Measurements from ENCODE around the gene GSAP.
A peak's percentile ranks its signal among the peaks of the same experiment; 100 is the strongest.

GSAP gene

GRCh38 chr7:77422500-77422899 is 6.4 kb upstream of the GSAP start:
- H3K9me3 ChIP-seq (ENCODE audit: control insufficient read depth, low read length), result no peaks in the 10 kb centered on the region
- peaks cover 12% of the 10 kb centered on the region for H3K4me1 ChIP-seq (ENCODE audit: control insufficient read depth, insufficient read depth, low read length, poor library complexity, severe bottlenecking)
- H3K27ac ChIP-seq (ENCODE audit: low read depth, low read length, severe bottlenecking), result no peak overlapping the region
- no peak overlapping the region for H3K4me3 ChIP-seq (ENCODE audit: extremely low read depth, insufficient read depth, low read length, poor library complexity, severe bottlenecking)
- H3K36me3 ChIP-seq (ENCODE audit: control insufficient read depth, insufficient read depth, low read length), result no peaks in the 10 kb centered on the region

GRCh38 chr7:77420986-77421672 is 5.0 kb upstream of the GSAP start:
- H3K36me3 ChIP-seq (ENCODE audit: control insufficient read depth, insufficient read depth, low read length), result no peaks in the 10 kb centered on the region
- no peaks in the 10 kb centered on the region for H3K4me1 ChIP-seq (ENCODE audit: control insufficient read depth, insufficient read depth, low read length, poor library complexity, severe bottlenecking)
- H3K27ac ChIP-seq (ENCODE audit: low read depth, low read length, severe bottlenecking), result no peak overlapping the region
- WGBS, 2 experiments (ENCODE audit: insufficient coverage in 2 of 2), result 89 to 90% methylated on average over 4 of the region's 4 CpGs
- H3K9me3 ChIP-seq (ENCODE audit: control insufficient read depth, low read length), result no peaks in the 10 kb centered on the region
- H3K4me3 ChIP-seq (ENCODE audit: extremely low read depth, insufficient read depth, low read length, poor library complexity, severe bottlenecking), result no peak overlapping the region

GRCh38 chr7:77420438-77420837 is 4.3 kb upstream of the GSAP start:
- no peak overlapping the region for H3K27ac ChIP-seq (ENCODE audit: low read depth, low read length, severe bottlenecking)
- no peaks in the 10 kb centered on the region for H3K9me3 ChIP-seq (ENCODE audit: control insufficient read depth, low read length)
- no peak overlapping the region for H3K4me3 ChIP-seq (ENCODE audit: extremely low read depth, insufficient read depth, low read length, poor library complexity, severe bottlenecking)
- WGBS, 2 experiments (ENCODE audit: insufficient coverage in 2 of 2), result 96% methylated on average over 4 of the region's 5 CpGs; no CpG with 5 or more reads in 1 of the 2 experiments
- no peaks in the 10 kb centered on the region for H3K36me3 ChIP-seq (ENCODE audit: control insufficient read depth, insufficient read depth, low read length)
- H3K4me1 ChIP-seq (ENCODE audit: control insufficient read depth, insufficient read depth, low read length, poor library complexity, severe bottlenecking), result no peaks in the 10 kb centered on the region

- WGBS, 2 experiments (ENCODE audit: insufficient coverage in 2 of 2), result 81 to 95% methylated on average over 3 to 4 of the region's 4 CpGs
- no peak overlapping the region for H3K4me3 ChIP-seq (ENCODE audit: extremely low read depth, insufficient read depth, low read length, poor library complexity, severe bottlenecking)
- H3K36me3 ChIP-seq (ENCODE audit: control insufficient read depth, insufficient read depth, low read length), result no peaks in the 10 kb centered on the region
- H3K9me3 ChIP-seq (ENCODE audit: control insufficient read depth, low read length), result no peaks in the 10 kb centered on the region
- no peak overlapping the region for H3K27ac ChIP-seq (ENCODE audit: low read depth, low read length, severe bottlenecking)
- H3K4me1 ChIP-seq (ENCODE audit: control insufficient read depth, insufficient read depth, low read length, poor library complexity, severe bottlenecking), result no peaks in the 10 kb centered on the region
These were observed 3.0 kb upstream of the GSAP start for GRCh38 chr7:77419102-77419501.

GRCh38 chr7:77417801-77418200 is 1.7 kb upstream of the GSAP start:
- WGBS, 2 experiments (ENCODE audit: insufficient coverage in 2 of 2), result 95% methylated on average over 3 of the region's 4 CpGs; no CpG with 5 or more reads in 1 of the 2 experiments
- no peaks in the 10 kb centered on the region for H3K4me1 ChIP-seq (ENCODE audit: control insufficient read depth, insufficient read depth, low read length, poor library complexity, severe bottlenecking)
- no peaks in the 10 kb centered on the region for H3K36me3 ChIP-seq (ENCODE audit: control insufficient read depth, insufficient read depth, low read length)

GRCh38 chr7:77416621-77417371 is 647 bp upstream of the GSAP start:
- no peaks in the 10 kb centered on the region for H3K9me3 ChIP-seq (ENCODE audit: control insufficient read depth, low read length)
- peak overlapping the region; percentile 46 for H3K4me3 ChIP-seq (ENCODE audit: extremely low read depth, insufficient read depth, low read length, poor library complexity, severe bottlenecking)
- no peak overlapping the region for H3K27ac ChIP-seq (ENCODE audit: low read depth, low read length, severe bottlenecking)
- WGBS, 2 experiments (ENCODE audit: insufficient coverage in 2 of 2), result 62 to 81% methylated on average over 10 to 14 of the region's 20 CpGs
- no peaks in the 10 kb centered on the region for H3K36me3 ChIP-seq (ENCODE audit: control insufficient read depth, insufficient read depth, low read length)
- no peaks in the 10 kb centered on the region for H3K4me1 ChIP-seq (ENCODE audit: control insufficient read depth, insufficient read depth, low read length, poor library complexity, severe bottlenecking)

More at GRCh38 chr7:77417801-77418200, 1.7 kb upstream of the GSAP start:
- no peak overlapping the region for H3K27ac ChIP-seq (ENCODE audit: low read depth, low read length, severe bottlenecking)
- H3K9me3 ChIP-seq (ENCODE audit: control insufficient read depth, low read length), result no peaks in the 10 kb centered on the region
- no peak overlapping the region for H3K4me3 ChIP-seq (ENCODE audit: extremely low read depth, insufficient read depth, low read length, poor library complexity, severe bottlenecking)

- WGBS, 2 experiments (ENCODE audit: insufficient coverage in 2 of 2), result 15 to 23% methylated on average over 10 to 25 of the region's 25 CpGs
- H3K4me3 ChIP-seq (ENCODE audit: extremely low read depth, insufficient read depth, low read length, poor library complexity, severe bottlenecking), result peak overlapping the region; percentile 46
These were observed 700 bp downstream of the GSAP start for GRCh38 chr7:77415476-77415822.

GRCh38 chr7:77413861-77414424 is 2.2 kb downstream of the GSAP start:
- Histone ChIP-seq H3K27ac (ENCODE audit: low read depth, low read length, severe bottlenecking) (no peak overlapping the region), H3K36me3 (ENCODE audit: control insufficient read depth, insufficient read depth, low read length) (no peaks in the 10 kb centered on the region), H3K9me3 (ENCODE audit: control insufficient read depth, low read length) (no peaks in the 10 kb centered on the region), H3K4me1 (ENCODE audit: control insufficient read depth, insufficient read depth, low read length, poor library complexity, severe bottlenecking) (no peaks in the 10 kb centered on the region), H3K4me3 (ENCODE audit: extremely low read depth, insufficient read depth, low read length, poor library complexity, severe bottlenecking) (no peak overlapping the region)

More at GRCh38 chr7:77415476-77415822, 700 bp downstream of the GSAP start:
- no peaks in the 10 kb centered on the region for H3K36me3 ChIP-seq (ENCODE audit: control insufficient read depth, insufficient read depth, low read length)
- H3K4me1 ChIP-seq (ENCODE audit: control insufficient read depth, insufficient read depth, low read length, poor library complexity, severe bottlenecking), result no peaks in the 10 kb centered on the region
- H3K27ac ChIP-seq (ENCODE audit: low read depth, low read length, severe bottlenecking), result no peak overlapping the region
- H3K9me3 ChIP-seq (ENCODE audit: control insufficient read depth, low read length), result no peaks in the 10 kb centered on the region

- Histone ChIP-seq H3K9me3 (ENCODE audit: control insufficient read depth, low read length) (no peaks in the 10 kb centered on the region), H3K4me1 (ENCODE audit: control insufficient read depth, insufficient read depth, low read length, poor library complexity, severe bottlenecking) (no peaks in the 10 kb centered on the region), H3K36me3 (ENCODE audit: control insufficient read depth, insufficient read depth, low read length) (no peaks in the 10 kb centered on the region), H3K27ac (ENCODE audit: low read depth, low read length, severe bottlenecking) (no peak overlapping the region), H3K4me3 (ENCODE audit: extremely low read depth, insufficient read depth, low read length, poor library complexity, severe bottlenecking) (no peak overlapping the region)
- WGBS, 2 experiments (ENCODE audit: insufficient coverage in 2 of 2), result 63 to 94% methylated on average over 2 to 3 of the region's 4 CpGs
These were observed 3.0 kb downstream of the GSAP start for GRCh38 chr7:77413128-77413527.

GRCh38 chr7:77409739-77410547 is 6.2 kb downstream of the GSAP start:
- H3K36me3 ChIP-seq (ENCODE audit: control insufficient read depth, insufficient read depth, low read length), result no peaks in the 10 kb centered on the region
- WGBS, 2 experiments (ENCODE audit: insufficient coverage in 2 of 2), result 88 to 100% methylated on average over 2 to 3 of the region's 5 CpGs
- no peak overlapping the region for H3K4me3 ChIP-seq (ENCODE audit: extremely low read depth, insufficient read depth, low read length, poor library complexity, severe bottlenecking)
- no peak overlapping the region for H3K27ac ChIP-seq (ENCODE audit: low read depth, low read length, severe bottlenecking)
- H3K4me1 ChIP-seq (ENCODE audit: control insufficient read depth, insufficient read depth, low read length, poor library complexity, severe bottlenecking), result no peaks in the 10 kb centered on the region
- H3K9me3 ChIP-seq (ENCODE audit: control insufficient read depth, low read length), result no peaks in the 10 kb centered on the region

All from mesodermal cell (in vitro differentiated cells).